ENCODE results near the gene LUZP1. TPM values are rescaled to one million over a fixed set of nuclear protein-coding genes. Genes with fewer than 3 reads are reported as not detected.

Gene LUZP1
- total and polyA plus RNA-seq, 2 experiments from 2014 or later: 45.7 to 152 TPM

DNA sequence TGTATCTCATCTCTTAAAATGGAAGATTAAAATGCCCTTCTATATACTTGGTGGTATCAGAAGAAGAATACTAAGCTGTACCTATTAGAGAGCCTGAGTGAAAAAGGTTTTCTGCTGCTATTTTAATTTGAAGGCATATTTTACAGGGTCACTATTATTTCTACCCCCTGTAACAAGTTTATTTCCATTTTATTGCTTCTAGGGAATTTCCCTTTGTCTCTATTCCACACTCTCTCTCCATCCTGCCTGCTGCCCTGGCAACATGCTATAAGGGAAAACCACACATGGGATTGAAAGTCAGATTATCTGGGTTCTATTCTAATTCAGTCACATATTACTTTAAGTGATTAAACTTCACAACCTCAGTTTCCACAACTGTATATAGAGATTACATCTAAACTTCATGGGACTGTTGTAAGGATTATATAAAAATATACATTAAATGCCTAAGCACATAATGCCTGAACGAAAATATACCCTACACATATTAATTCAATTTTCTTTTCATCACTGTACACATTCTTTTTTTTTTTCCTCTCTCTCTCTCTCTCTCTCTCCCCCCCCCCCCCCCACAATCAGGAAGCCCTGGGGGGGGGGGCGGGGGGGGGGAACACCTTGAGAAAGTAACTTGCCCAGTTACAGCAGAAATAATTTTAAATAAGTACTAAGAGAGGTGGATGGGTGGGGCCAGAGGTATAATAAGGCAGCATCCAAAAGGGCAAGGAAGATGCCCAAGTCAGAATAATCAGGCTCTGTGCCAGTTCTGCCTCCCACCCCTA lies 51.5 kb downstream of the LUZP1 start:
- no peaks in the 10 kb centered on the region for H3K36me3 ChIP-seq (ENCODE audit: insufficient read depth)
- ATAC-seq (no peak), DNase-seq (ENCODE audit: low spot score) (no peak)
- H3K9me2 ChIP-seq (ENCODE audit: insufficient read depth): no peaks in the 10 kb centered on the region
- Mint-ChIP-seq H3K27me3 (ENCODE audit: insufficient read depth, low read depth, poor library complexity) (no peaks in the 10 kb centered on the region), H3K36me3 (ENCODE audit: low read depth) (no peaks in the 10 kb centered on the region), H3K4me3 (no peak overlapping the region), H3K27ac (no peak overlapping the region), H3K9me3 (no peaks in the 10 kb centered on the region), H3K4me1 (peaks cover 21% of the 10 kb centered on the region; the same call in 2 of the 3 replicates)
- no peak overlapping the region for H3K4me2 ChIP-seq
- peaks cover 66% of the 10 kb centered on the region for H4K20me1 ChIP-seq (replicated peaks; ENCODE audit: insufficient read depth)
- no peak overlapping the region for H3K27ac ChIP-seq (ENCODE audit: low read depth)
- H3K79me2 ChIP-seq (replicated peaks; ENCODE audit: insufficient read depth): peaks cover 100% of the 10 kb centered on the region
- H3K4me3 ChIP-seq: no peak overlapping the region
- no peaks in the 10 kb centered on the region for H3K27me3 ChIP-seq (ENCODE audit: insufficient read depth)
- H2AFZ ChIP-seq: no peak overlapping the region
- TF ChIP-seq CREB1 (CRISPR knock-in tag; IDR thresholded peaks at IDR 0.05; ENCODE audit: low read depth): no peak
- no peak for TF ChIP-seq ZNF331 (CRISPR knock-in tag; IDR thresholded peaks at IDR 0.05; ENCODE audit: low read depth)
- no peak for TF ChIP-seq EZH2phosphoT487 (IDR thresholded peaks at IDR 0.05; ENCODE audit: unreplicated experiment)
- no peak for TF ChIP-seq ZNF114 (CRISPR knock-in tag; IDR thresholded peaks at IDR 0.05)
- TF ChIP-seq STAT1 (IDR thresholded peaks at IDR 0.05; ENCODE audit: unreplicated experiment): no peak
- TF ChIP-seq, protein P1, sequence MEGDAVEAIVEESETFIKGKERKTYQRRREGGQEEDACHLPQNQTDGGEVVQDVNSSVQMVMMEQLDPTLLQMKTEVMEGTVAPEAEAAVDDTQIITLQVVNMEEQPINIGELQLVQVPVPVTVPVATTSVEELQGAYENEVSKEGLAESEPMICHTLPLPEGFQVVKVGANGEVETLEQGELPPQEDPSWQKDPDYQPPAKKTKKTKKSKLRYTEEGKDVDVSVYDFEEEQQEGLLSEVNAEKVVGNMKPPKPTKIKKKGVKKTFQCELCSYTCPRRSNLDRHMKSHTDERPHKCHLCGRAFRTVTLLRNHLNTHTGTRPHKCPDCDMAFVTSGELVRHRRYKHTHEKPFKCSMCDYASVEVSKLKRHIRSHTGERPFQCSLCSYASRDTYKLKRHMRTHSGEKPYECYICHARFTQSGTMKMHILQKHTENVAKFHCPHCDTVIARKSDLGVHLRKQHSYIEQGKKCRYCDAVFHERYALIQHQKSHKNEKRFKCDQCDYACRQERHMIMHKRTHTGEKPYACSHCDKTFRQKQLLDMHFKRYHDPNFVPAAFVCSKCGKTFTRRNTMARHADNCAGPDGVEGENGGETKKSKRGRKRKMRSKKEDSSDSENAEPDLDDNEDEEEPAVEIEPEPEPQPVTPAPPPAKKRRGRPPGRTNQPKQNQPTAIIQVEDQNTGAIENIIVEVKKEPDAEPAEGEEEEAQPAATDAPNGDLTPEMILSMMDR (conservative IDR thresholded peaks at IDR 0.05; ENCODE audit: low read depth in 2 of 2): no peak
- no peak for TF ChIP-seq EZH2 (IDR thresholded peaks at IDR 0.05; ENCODE audit: low read depth, unreplicated experiment)
- TF ChIP-seq, protein P2, sequence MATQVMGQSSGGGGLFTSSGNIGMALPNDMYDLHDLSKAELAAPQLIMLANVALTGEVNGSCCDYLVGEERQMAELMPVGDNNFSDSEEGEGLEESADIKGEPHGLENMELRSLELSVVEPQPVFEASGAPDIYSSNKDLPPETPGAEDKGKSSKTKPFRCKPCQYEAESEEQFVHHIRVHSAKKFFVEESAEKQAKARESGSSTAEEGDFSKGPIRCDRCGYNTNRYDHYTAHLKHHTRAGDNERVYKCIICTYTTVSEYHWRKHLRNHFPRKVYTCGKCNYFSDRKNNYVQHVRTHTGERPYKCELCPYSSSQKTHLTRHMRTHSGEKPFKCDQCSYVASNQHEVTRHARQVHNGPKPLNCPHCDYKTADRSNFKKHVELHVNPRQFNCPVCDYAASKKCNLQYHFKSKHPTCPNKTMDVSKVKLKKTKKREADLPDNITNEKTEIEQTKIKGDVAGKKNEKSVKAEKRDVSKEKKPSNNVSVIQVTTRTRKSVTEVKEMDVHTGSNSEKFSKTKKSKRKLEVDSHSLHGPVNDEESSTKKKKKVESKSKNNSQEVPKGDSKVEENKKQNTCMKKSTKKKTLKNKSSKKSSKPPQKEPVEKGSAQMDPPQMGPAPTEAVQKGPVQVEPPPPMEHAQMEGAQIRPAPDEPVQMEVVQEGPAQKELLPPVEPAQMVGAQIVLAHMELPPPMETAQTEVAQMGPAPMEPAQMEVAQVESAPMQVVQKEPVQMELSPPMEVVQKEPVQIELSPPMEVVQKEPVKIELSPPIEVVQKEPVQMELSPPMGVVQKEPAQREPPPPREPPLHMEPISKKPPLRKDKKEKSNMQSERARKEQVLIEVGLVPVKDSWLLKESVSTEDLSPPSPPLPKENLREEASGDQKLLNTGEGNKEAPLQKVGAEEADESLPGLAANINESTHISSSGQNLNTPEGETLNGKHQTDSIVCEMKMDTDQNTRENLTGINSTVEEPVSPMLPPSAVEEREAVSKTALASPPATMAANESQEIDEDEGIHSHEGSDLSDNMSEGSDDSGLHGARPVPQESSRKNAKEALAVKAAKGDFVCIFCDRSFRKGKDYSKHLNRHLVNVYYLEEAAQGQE (IDR thresholded peaks at IDR 0.05; ENCODE audit: unreplicated experiment): no peak
- TF ChIP-seq POLR2AphosphoS5 (IDR thresholded peaks at IDR 0.05; ENCODE audit: low read depth): no peak
- TF ChIP-seq JUNB (IDR thresholded peaks at IDR 0.05; ENCODE audit: unreplicated experiment): no peak
- peaks cover 8% of the 10 kb centered on the region for H3K4me1 ChIP-seq (ENCODE audit: insufficient read depth)
- no peaks in the 10 kb centered on the region for H3F3A ChIP-seq (replicated peaks; ENCODE audit: low read depth)

Data from GM23338 (cell line).